Measurements from ENCODE around the gene TTR.

GRCh38 chr18:31578126-31578525 is 13.6 kb upstream of the TTR start:
- TF ChIP-seq CTCF (conservative IDR thresholded peaks at IDR 0.05; ENCODE audit: low read depth, low read length) (no peak), EZH2 (IDR thresholded peaks at IDR 0.05; ENCODE audit: low read length, unreplicated experiment) (no peak)
